ENCODE results near the gene NTRK1. TPM values are rescaled to one million over a fixed set of nuclear protein-coding genes. Genes with fewer than 3 reads are reported as not detected.

The NTRK1 gene
- total and polyA plus RNA-seq, 2 of the 13 experiments (the other 11 are each of a cell fraction or from before 2014, with no cell fraction given), result not detected

DNA sequence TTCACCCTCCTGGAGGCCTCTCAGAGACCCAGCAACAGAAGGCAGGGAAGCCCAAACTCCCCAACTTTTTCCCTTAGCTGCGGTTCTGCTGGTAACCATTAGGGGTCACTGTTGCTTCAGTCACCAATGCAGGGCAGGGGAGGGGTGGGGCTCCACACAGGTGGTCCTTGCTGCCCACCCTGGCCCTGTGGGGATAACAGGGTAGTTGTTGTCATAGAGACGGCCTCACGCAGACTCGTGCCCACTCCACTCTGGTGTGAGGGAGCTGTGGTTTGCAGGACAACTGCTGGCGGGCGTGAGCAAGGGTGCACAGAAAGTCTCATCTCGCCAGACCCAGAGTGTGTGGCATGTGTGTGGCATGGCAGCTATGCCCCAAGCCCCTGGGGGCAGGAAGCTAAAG, 21.7 kb upstream of the NTRK1 start (continued):
- 0 out of 2 replicates have a peak, but pooled peaks have one; percentile 22 for TF ChIP-seq HNF1B (CRISPR knock-in tag; IDR thresholded peaks at IDR 0.05)
- no peak for TF ChIP-seq ZNF644 (CRISPR knock-in tag; IDR thresholded peaks at IDR 0.05; ENCODE audit: low read depth)

- in situ Hi-C loops (cut with HindIII; ENCODE audit: extremely low pct_ligation_motif_present, low pct_unique_long_range_greater_than_20kb), result no loop called here
- no peak overlapping the region for H2AFZ ChIP-seq (ENCODE audit: low read length)
- ATAC-seq, result no peak
- no peaks in the 10 kb centered on the region for H3K9me3 ChIP-seq (ENCODE audit: low read length)
- BruUV-seq (replicated peaks), result no TSS peak
- WGBS (ENCODE audit: low lambda C conversion rate), result 13% methylated on average over 4 of the region's 9 CpGs
- 0 out of 2 replicates have a peak, but pooled peaks cover 5% of the 10 kb centered on the region for H4K20me1 ChIP-seq (ENCODE audit: insufficient read depth, low read length)
- no peak overlapping the region for H3K9ac ChIP-seq (ENCODE audit: insufficient read depth, low read depth, low read length)
- no peaks in the 10 kb centered on the region for H3K4me1 ChIP-seq (ENCODE audit: insufficient read depth, low read length)
- H3K79me2 ChIP-seq (ENCODE audit: insufficient read depth, low read length), result no peaks in the 10 kb centered on the region
- intact Hi-C loops (cut with micrococcal nuclease; ENCODE audit: unreplicated experiment), result loop anchor here (1.0 kb wide), 2 partner anchors 21 to 51 kb away; partner anchors contain the start of gene NTRK1
- ChIA-PET POLR2A (no interaction called here), CTCF (ENCODE audit: low intra/inter-chr PET ratio, low total read pairs) (interaction anchor here (1.3 to 1.7 kb wide), 2 partner anchors 20 to 50 kb away, joined by 14 to 21 read pairs; partner anchors contain the start of genes INSRR and NTRK1)
- no peak overlapping the region for H3K4me3 ChIP-seq (replicated peaks in 1 of 3; ENCODE audit: insufficient read depth in 1 of 3, low read depth in 2 of 3, low read length in 3 of 3)
- H3K36me3 ChIP-seq (replicated peaks in 1 of 2; ENCODE audit: control insufficient read depth in 1 of 2, insufficient read depth in 2 of 2, low read length in 2 of 2), result no peaks in the 10 kb centered on the region
- TF ChIP-seq, protein P1, sequence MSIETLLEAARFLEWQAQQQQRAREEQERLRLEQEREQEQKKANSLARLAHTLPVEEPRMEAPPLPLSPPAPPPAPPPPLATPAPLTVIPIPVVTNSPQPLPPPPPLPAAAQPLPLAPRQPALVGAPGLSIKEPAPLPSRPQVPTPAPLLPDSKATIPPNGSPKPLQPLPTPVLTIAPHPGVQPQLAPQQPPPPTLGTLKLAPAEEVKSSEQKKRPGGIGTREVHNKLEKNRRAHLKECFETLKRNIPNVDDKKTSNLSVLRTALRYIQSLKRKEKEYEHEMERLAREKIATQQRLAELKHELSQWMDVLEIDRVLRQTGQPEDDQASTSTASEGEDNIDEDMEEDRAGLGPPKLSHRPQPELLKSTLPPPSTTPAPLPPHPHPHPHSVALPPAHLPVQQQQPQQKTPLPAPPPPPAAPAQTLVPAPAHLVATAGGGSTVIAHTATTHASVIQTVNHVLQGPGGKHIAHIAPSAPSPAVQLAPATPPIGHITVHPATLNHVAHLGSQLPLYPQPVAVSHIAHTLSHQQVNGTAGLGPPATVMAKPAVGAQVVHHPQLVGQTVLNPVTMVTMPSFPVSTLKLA (IDR thresholded peaks at IDR 0.05), result peak; percentile 31; the same call in 1 of the 2 replicates
- TF ChIP-seq SMYD3 (CRISPR knock-in tag; IDR thresholded peaks at IDR 0.05), result no peak
- peak; percentile 43 for TF ChIP-seq ATF7 (IDR thresholded peaks at IDR 0.05)
- TF ChIP-seq ATF7 (CRISPR knock-in tag; IDR thresholded peaks at IDR 0.05), result no peak
- TF ChIP-seq GLI4 (CRISPR knock-in tag; IDR thresholded peaks at IDR 0.05; ENCODE audit: borderline replicate concordance), result no peak
- 0 out of 2 replicates have a peak, but pooled peaks have one; percentile 16 for TF ChIP-seq CREB1 (IDR thresholded peaks at IDR 0.05)
- no peak for TF ChIP-seq CREB1 (CRISPR knock-in tag; IDR thresholded peaks at IDR 0.05)
- no peak overlapping the region for H3K27ac ChIP-seq (ENCODE audit: extremely low read length, insufficient read depth, low read length)
- peaks cover 1 to 57% of the 10 kb centered on the region in 2 experiments; a peak in 3 of 5 replicates for H3K27me3 ChIP-seq (ENCODE audit: control insufficient read depth in 1 of 2, insufficient read depth in 2 of 2, low read length in 2 of 2)
- no peak for DNase-seq (ENCODE audit: low spot score)
- no peak overlapping the region for H3K4me2 ChIP-seq (ENCODE audit: low read depth, low read length)
- no peak for FAIRE-seq
Measured at GRCh38 chr1:156839426-156840109, 21.1 kb upstream of the NTRK1 start.

Measured in HepG2 (cell line).